Effector memory CD4-positive, alpha-beta T cell (primary cell): ENCODE results near the gene SYT9.

ENCODE experiments used
- DNase-seq, 3 donors: peaks; one replicate each; pipeline ENCODE4 v3.0.0-alpha.2; 2020
- H3K27ac ChIP-seq: 2 replicates; pipeline ENCODE4 v1.7.0; 2013; ENCODE audit warnings: mild to moderate bottlenecking, low read length, moderate library complexity; ENCODE audit not compliant: insufficient read depth, poor library complexity, severe bottlenecking
- H3K27me3 ChIP-seq: replicated peaks from 2 replicates; pipeline ENCODE4 v1.7.0; 2013; ENCODE audit warnings: mild to moderate bottlenecking, low read length; ENCODE audit not compliant: insufficient read depth, control insufficient read depth, poor library complexity, severe bottlenecking
- H3K36me3 ChIP-seq: 2 replicates; pipeline ENCODE4 v1.7.0; 2013; ENCODE audit warnings: mild to moderate bottlenecking, low read length, moderate library complexity; ENCODE audit not compliant: control insufficient read depth, insufficient read depth
- H3K4me1 ChIP-seq: 2 replicates; pipeline ENCODE4 v1.7.0; 2013; ENCODE audit warnings: low read length, mild to moderate bottlenecking; ENCODE audit not compliant: control insufficient read depth, insufficient read depth, poor library complexity, severe bottlenecking
- H3K4me3 ChIP-seq: 2 replicates; pipeline ENCODE4 v1.7.0; 2013; ENCODE audit warnings: low read length, low read depth, mild to moderate bottlenecking; ENCODE audit not compliant: insufficient read depth, poor library complexity, severe bottlenecking
- H3K9me3 ChIP-seq: 2 replicates; pipeline ENCODE4 v1.7.0; 2013; ENCODE audit warnings: mild to moderate bottlenecking, low read length, moderate library complexity; ENCODE audit not compliant: control insufficient read depth

SYT9 gene

DNA sequence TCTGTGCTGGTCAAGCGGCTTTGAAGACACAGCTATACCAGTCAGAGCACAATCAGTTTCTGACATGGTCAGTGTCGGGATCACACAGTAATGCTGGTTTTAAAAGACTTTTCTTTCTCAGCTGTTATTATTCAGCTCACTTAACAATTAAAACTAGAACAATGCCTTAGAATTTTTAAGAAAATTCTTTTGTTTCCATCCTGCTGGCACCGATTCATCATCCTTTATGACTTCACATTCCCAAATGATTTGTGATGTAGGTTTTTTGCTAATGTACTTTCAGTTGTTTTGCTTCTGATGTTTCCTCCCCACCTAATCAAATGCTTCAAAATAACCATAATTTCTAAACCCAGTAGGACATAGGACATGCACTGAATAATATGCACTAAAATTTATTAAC, 199.1 kb downstream of the SYT9 start:
- Histone ChIP-seq H3K36me3 (no peaks in the 10 kb centered on the region), H3K4me3 (no peak overlapping the region), H3K9me3 (no peaks in the 10 kb centered on the region), H3K27ac (no peak overlapping the region), H3K4me1 (no peaks in the 10 kb centered on the region), H3K27me3 (no peaks in the 10 kb centered on the region)
- DNase-seq = no peak

DNA sequence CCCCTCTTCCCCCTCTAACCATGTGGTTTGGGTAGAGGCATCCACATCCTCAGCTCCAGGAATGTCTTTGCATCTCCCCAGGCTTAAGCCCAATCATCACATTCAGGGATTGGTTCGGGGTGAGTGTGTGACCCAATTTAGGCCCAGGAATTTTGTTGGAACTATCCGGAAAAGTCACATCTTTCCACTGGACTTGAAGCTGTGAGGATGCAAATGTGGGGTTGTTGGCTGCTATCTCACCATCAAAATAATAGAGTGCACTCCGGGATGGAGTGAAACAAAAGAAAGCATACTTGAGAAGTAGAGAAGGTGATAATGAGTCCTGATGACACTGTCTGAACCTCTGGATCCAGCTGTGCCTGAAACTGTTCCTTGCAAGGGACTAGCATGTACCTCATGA, 199.8 kb downstream of the SYT9 start:
- Histone ChIP-seq H3K27me3 (no peaks in the 10 kb centered on the region), H3K27ac (no peak overlapping the region), H3K36me3 (no peaks in the 10 kb centered on the region), H3K4me1 (no peaks in the 10 kb centered on the region), H3K9me3 (no peaks in the 10 kb centered on the region), H3K4me3 (no peak overlapping the region)
- no peak for DNase-seq

DNA sequence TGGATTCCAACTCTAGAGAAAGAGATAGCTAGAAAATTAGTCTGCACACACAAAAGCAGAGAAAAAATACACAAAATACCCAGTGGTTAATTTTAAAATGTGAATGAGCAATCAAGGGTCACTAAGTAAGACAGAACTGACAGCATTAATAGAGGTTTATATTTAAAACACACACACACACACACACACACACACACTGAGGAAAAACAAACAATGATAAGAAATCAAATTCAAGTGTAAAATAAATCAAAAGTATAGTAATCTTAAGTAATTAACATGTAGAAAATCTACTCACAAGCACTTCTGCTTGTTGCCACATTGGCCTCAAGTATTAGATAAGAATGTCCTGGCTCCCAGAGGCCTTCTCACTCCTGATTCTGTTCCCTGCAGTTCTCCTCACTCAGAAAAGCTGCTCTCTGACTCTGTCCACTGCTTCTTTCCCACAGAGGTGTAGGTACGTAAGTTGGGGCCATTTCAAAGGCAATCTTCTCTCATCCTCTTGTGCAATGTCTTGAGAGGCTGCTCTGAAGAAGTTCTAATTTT, 200.3 kb downstream of the SYT9 start:
- H3K27me3 ChIP-seq = no peaks in the 10 kb centered on the region
- H3K4me3 ChIP-seq = no peak overlapping the region
- H3K27ac ChIP-seq = no peak overlapping the region
- no peaks in the 10 kb centered on the region for H3K9me3 ChIP-seq
- no peak for DNase-seq
- H3K36me3 ChIP-seq = no peaks in the 10 kb centered on the region
- no peaks in the 10 kb centered on the region for H3K4me1 ChIP-seq

DNA sequence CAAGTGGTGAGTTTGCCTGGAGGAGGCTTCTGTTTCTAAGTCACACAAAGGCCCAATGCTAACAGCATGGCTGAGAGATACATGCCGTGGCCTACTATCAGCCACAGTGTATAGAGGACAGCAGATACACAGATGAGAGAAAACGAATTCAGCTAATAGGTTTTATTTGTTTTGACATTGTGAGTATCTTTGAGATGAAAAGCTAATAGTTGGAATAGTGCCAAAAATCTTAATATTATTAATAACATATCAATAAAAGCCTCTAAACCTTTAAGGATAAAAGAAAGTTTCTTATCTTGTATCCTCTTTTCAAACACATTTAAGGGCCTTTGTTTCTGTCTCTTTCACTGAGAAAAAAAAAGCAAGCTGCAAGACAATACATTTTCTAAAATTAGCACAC, 203.2 kb downstream of the SYT9 start:
- no peaks in the 10 kb centered on the region for H3K36me3 ChIP-seq
- H3K4me1 ChIP-seq = no peaks in the 10 kb centered on the region

DNA sequence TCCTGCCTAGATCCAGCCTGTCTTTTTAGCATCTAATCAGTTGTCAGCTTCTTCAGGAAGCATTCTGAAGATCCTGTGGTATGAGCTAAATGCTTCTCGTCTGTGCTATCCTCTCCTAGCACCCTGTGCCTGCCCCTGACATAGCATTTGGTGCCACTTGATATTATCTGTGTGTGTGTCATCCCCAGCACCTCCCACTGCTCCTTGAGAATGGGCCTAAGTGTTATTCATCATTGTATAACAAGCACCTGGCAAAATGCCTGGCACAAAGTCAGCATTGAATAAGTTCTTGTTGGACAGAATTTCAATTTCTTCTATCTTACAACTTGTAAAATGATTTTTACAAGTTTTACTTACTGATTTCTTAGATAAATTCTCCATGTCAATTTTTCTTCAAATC, 205.5 kb downstream of the SYT9 start:
- Histone ChIP-seq H3K36me3 (no peaks in the 10 kb centered on the region), H3K27me3 (no peaks in the 10 kb centered on the region), H3K4me1 (no peaks in the 10 kb centered on the region), H3K9me3 (no peaks in the 10 kb centered on the region), H3K27ac (no peak overlapping the region), H3K4me3 (no peak overlapping the region)
- no peak for DNase-seq

More for the DNA sequence above, 203.2 kb downstream of the SYT9 start:
- H3K27ac ChIP-seq = no peak overlapping the region
- no peak for DNase-seq
- no peaks in the 10 kb centered on the region for H3K27me3 ChIP-seq
- H3K4me3 ChIP-seq = no peak overlapping the region
- H3K9me3 ChIP-seq = no peaks in the 10 kb centered on the region

DNA sequence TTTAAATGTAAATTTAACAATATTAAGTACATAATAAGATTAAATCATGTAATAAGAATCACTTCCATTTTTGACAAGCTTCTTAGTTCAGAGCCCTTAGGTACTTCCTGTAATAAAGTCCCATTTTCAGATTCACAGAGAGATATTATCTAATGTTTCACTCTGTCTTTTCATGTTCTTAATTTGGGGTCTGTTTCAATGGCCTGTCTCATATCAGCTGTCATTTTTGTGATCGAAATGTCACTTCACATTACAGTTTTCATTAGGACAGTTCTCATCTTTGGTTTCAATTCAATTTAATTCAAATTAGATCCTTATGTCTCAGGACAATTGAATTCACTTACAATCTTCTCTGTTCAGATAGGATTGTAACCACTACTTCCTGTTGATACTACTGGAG, 211.0 kb downstream of the SYT9 start:
- no peak for DNase-seq

DNA sequence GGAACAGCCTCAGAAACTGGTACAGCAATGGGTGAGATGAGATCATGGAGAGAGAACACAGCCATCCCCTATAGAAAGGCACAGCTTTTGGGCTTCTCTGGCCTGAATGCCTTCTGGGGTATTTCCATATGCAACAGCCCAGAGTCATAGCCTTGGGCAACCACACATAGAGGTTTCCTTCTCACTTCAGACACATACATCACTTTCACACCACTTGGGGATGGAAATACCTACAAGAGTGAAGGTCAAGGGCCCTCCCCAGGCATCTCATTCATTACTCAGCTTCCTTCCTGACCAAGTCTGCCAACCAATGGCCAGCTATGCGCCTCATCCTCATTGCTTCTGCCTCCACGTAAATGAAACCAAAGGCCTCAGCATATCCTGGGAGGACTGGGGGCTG, 215.9 kb downstream of the SYT9 start:
- DNase-seq = no peak
- no peak overlapping the region for H3K4me3 ChIP-seq

More for the DNA sequence above, 211.0 kb downstream of the SYT9 start:
- Histone ChIP-seq H3K27me3 (no peaks in the 10 kb centered on the region), H3K36me3 (no peaks in the 10 kb centered on the region), H3K4me1 (no peaks in the 10 kb centered on the region), H3K9me3 (no peaks in the 10 kb centered on the region), H3K27ac (no peak overlapping the region), H3K4me3 (no peak overlapping the region)

DNA sequence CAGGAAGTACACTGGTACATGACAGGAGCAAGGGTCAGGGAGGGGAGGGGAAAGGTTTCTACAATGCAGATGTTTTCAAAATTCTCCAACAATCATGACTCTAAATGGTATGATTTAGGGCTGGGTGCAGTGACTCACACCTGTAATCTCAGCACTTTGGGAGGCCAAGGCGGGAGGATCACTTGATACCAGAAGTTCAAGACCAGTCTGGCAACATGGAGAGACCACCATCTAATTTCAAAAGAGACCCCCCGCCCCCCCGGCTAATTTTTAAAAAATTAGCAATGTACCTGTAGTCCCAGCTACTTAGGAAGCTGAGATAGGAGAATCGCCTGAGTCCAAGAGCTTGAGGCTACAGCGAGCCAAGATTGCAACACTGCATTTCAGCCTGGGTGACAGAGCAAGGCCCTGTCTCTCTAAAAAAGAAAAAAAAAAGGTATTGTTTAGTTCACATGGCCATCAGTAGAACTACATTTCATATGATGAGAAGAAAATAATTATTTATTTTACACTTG, 217.7 kb downstream of the SYT9 start:
- H3K4me3 ChIP-seq = no peak overlapping the region
- no peak for DNase-seq
- H3K27me3 ChIP-seq = no peaks in the 10 kb centered on the region
- no peaks in the 10 kb centered on the region for H3K4me1 ChIP-seq
- H3K36me3 ChIP-seq = no peaks in the 10 kb centered on the region
- no peaks in the 10 kb centered on the region for H3K9me3 ChIP-seq
- no peak overlapping the region for H3K27ac ChIP-seq

More for the DNA sequence above, 215.9 kb downstream of the SYT9 start:
- H3K36me3 ChIP-seq = no peaks in the 10 kb centered on the region
- H3K4me1 ChIP-seq = no peaks in the 10 kb centered on the region
- no peaks in the 10 kb centered on the region for H3K27me3 ChIP-seq
- no peak overlapping the region for H3K27ac ChIP-seq
- no peaks in the 10 kb centered on the region for H3K9me3 ChIP-seq

DNA sequence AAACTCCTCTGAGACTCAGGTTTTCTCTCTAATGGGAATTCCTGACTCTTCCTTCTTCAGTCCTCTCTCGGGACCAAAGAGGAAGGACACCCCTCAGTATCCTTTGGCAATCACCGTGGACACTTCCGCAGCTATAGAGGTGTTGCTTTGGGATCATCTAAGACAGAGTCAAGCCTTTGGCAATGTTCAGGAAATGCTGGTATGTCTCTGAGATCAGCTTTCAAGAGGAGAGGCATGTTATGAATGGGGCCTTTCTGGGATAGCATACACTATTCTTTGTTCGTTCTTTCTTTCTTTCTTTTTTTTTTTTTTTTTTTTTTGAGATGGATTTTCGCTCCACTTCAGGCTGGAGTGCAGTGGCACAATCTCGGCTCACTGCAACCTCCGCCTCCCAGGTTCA, 219.4 kb downstream of the SYT9 start:
- Histone ChIP-seq H3K36me3 (no peaks in the 10 kb centered on the region), H3K4me1 (no peaks in the 10 kb centered on the region), H3K9me3 (no peaks in the 10 kb centered on the region), H3K27me3 (no peaks in the 10 kb centered on the region), H3K4me3 (no peak overlapping the region), H3K27ac (no peak overlapping the region)
- DNase-seq = no peak

DNA sequence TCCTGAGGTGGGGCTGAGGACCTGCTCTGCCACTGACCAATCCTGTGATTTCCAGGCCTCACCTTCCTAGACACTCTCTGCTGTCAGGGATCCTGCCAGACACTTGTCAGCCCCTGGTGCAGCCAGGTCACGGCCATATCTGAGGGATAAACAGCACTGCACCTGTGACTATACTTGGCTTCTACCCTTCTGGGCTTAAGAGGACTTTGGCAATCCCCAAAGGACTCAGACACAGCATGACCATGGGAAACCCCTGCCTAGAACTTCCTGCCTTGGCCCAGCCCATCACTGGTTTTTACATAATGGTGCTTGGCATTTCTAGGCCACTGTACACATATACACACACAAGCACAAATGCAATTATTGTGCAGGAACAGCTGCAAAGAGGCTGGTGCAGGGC, 222.0 kb downstream of the SYT9 start:
- Histone ChIP-seq H3K4me3 (no peak overlapping the region), H3K27me3 (no peaks in the 10 kb centered on the region), H3K36me3 (no peaks in the 10 kb centered on the region), H3K9me3 (no peaks in the 10 kb centered on the region), H3K4me1 (no peaks in the 10 kb centered on the region), H3K27ac (no peak overlapping the region)
- no peak for DNase-seq
